K562 (cell line): ENCODE measurements around the gene PRKCB. TPM values are rescaled to one million over a fixed set of nuclear protein-coding genes. Genes with fewer than 3 reads are reported as not detected.

Source experiments
- ATF7 ChIP-seq: fragments of 450-650 bp; IDR thresholded peaks from 2 replicates; pipeline ENCODE4 v1.7.1; 2014; ENCODE audit warnings: mild to moderate bottlenecking, moderate library complexity
- CHD4 ChIP-seq: fragments of 200-600 bp; sonication (generic); IDR thresholded peaks from 3 replicates; pipeline ENCODE4 v1.6.1; 2012; ENCODE audit warnings: low read depth, mild to moderate bottlenecking, mixed read lengths, low read length, inconsistent platforms; ENCODE audit not compliant: insufficient read depth, insufficient replicate concordance, poor library complexity, severe bottlenecking
- HNRNPUL1 ChIP-seq: fragments of 200-400 bp; formaldehyde crosslinking; IDR thresholded peaks from 2 replicates; pipeline ENCODE4 v1.6.1; 2017; ENCODE audit warnings: low read length
- NCOA6 ChIP-seq: fragments of 450-650 bp; IDR thresholded peaks from 2 replicates; pipeline ENCODE4 v1.6.1; 2017; ENCODE audit warnings: mild to moderate bottlenecking
- NFIX ChIP-seq: fragments of 250-450 bp; sonication (Bioruptor Pico); IDR thresholded peaks from 2 replicates; pipeline ENCODE4 v1.4.0; 2020; ENCODE audit warnings: low read depth, mild to moderate bottlenecking, moderate library complexity
- NR1H2 ChIP-seq: sonication (generic); formaldehyde crosslinking; IDR thresholded peaks from 2 replicates; pipeline ENCODE4 v1.4.0; 2020; ENCODE audit warnings: mild to moderate bottlenecking, missing genetic modification reagents
- OTX1 ChIP-seq: fragments of 450-650 bp; formaldehyde crosslinking; IDR thresholded peaks from 2 replicates; pipeline ENCODE4 v1.4.0; 2022; ENCODE audit warnings: mild to moderate bottlenecking
- RBM39 ChIP-seq: fragments of 200-400 bp; formaldehyde crosslinking; optimal IDR thresholded peaks from 2 replicates; pipeline ENCODE3; 2018; ENCODE audit warnings: low read depth, low read length
- RFX7 ChIP-seq: fragments of 250-450 bp; sonication (Bioruptor Pico); IDR thresholded peaks from 2 replicates; pipeline ENCODE4 v1.5.1; 2021; ENCODE audit warnings: mild to moderate bottlenecking
- TFAP4 ChIP-seq: sonication (generic); formaldehyde crosslinking; IDR thresholded peaks from 2 replicates; pipeline ENCODE4 v1.8.0; 2022; ENCODE audit warnings: missing genetic modification reagents, mild to moderate bottlenecking, moderate library complexity, borderline replicate concordance
- ZNF239 ChIP-seq: fragments of 250-450 bp; sonication (Bioruptor Pico); IDR thresholded peaks from 2 replicates; pipeline ENCODE4 v1.4.0; 2020; ENCODE audit warnings: mild to moderate bottlenecking
- ZNF318 ChIP-seq, 2 experiments: fragments of 450-650 bp; IDR thresholded peaks; 2 replicates each; pipeline ENCODE4 v1.6.1; 2016; ENCODE audit warnings: mild to moderate bottlenecking in 2 of 2, borderline replicate concordance in 1 of 2, low read depth in 1 of 2, moderate library complexity in 1 of 2
- ZNF347 ChIP-seq: fragments of 450-650 bp; formaldehyde crosslinking; IDR thresholded peaks from 2 replicates; pipeline ENCODE4 v1.4.0; 2020; ENCODE audit warnings: low read depth, mild to moderate bottlenecking, moderate library complexity
- polyA plus RNA-seq, 8 experiments: library from polyadenylated mRNA; depleted of rRNA in 4 of 8; stranded (reverse) in 5 of 8; unstranded in 3 of 8; fragments of >200 nt; fragmentation: Nextera tagmentation in 2 of 8; fragmentation: Illumina TruSeq in 1 of 8; extraction: Ambion mirVana in 2 of 8; extraction: Trizol in 1 of 8; gene quantifications; 2 replicates each; pipeline versions ENCODE4 v1.2.1 to v1.2.3, GENCODE V29; 2011 to 2014; ENCODE audit warnings: inconsistent platforms in 1 of 8, missing spikeins in 1 of 8
- total RNA-seq, 7 experiments: library from RNA; depleted of rRNA in 6 of 7; stranded (reverse); fragments of >200 nt in 6 of 7; fragmentation: Illumina TruSeq in 2 of 7; extraction: Trizol in 2 of 7; gene quantifications; 2 replicates each; pipeline versions ENCODE4 v1.2.1 to v1.2.3, GENCODE V29; 2011 to 2021; ENCODE audit warnings: low replicate concordance in 1 of 7
- TF ChIP-seq, protein P1 (sequence below): fragments of 450-650 bp; IDR thresholded peaks from 2 replicates; pipeline ENCODE4 v1.6.1; 2018; ENCODE audit not compliant: partially characterized antibody

PRKCB gene
- total and polyA plus RNA-seq, 9 of the 15 experiments (the other 6 are each of a cell fraction or from before 2014, with no cell fraction given) = 49.9 to 276 (median 148) TPM

DNA sequence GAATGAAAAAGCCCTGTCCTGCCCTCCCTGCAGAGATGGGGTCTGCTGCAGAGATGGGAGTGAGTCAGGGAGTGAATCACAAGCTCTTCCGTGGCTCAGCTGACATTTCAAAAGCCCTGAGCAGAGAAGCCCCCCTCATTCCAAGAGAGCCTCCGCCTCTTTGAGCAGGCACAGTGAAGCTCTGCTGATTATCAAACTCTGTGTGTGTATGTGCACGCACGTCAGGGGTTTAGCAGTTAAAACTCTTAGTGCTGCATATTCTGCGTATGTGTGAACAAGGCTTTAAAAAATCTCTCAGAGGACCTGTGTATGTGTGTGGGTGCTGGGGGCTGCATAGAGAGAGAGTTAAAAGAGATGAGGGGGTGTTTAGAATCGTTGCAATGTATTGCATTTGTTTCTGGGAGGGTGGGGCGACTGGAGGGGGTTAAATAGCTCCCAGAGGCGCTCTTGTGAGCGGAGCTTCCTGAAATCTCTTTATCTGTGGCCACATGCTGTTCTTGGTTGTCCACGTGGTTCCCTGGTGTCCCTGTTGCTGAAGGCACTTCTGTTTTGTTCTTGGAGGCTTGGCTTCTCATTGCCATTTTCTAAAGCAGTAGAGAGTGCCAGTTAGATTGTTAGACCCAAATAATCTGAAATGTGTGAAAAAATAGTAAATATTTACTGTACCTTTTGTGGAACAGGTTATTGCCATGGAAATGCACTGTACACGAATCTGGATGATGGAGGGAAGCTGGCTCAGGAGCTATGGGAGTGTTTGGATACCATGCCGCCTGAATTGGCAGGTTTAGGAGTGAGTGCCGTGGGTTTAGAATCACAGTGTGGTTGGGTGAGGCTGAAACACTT is 116.6 kb downstream of the PRKCB start (continued):
- TF ChIP-seq ZNF318 (IDR thresholded peaks at IDR 0.05; ENCODE audit: borderline replicate concordance in 1 of 2, low read depth in 1 of 2) (peak in 1 of 2 experiments; percentile 43; a peak in 1 of 4 replicates), TFAP4 (peak; percentile 82; the same call in 1 of the 2 replicates), ZNF347 (CRISPR knock-in tag) (no peak), NR1H2 (CRISPR knock-in tag) (no peak), HNRNPUL1 (no peak), RFX7 (CRISPR knock-in tag) (no peak), NCOA6 (no peak), ZNF239 (CRISPR knock-in tag) (peak; percentile 54; the same call in 1 of the 2 replicates), OTX1 (CRISPR knock-in tag) (no peak), RBM39 (no peak), NFIX (no peak), CHD4 (no peak), ATF7 (peak; percentile 70)
- TF ChIP-seq, protein P1, sequence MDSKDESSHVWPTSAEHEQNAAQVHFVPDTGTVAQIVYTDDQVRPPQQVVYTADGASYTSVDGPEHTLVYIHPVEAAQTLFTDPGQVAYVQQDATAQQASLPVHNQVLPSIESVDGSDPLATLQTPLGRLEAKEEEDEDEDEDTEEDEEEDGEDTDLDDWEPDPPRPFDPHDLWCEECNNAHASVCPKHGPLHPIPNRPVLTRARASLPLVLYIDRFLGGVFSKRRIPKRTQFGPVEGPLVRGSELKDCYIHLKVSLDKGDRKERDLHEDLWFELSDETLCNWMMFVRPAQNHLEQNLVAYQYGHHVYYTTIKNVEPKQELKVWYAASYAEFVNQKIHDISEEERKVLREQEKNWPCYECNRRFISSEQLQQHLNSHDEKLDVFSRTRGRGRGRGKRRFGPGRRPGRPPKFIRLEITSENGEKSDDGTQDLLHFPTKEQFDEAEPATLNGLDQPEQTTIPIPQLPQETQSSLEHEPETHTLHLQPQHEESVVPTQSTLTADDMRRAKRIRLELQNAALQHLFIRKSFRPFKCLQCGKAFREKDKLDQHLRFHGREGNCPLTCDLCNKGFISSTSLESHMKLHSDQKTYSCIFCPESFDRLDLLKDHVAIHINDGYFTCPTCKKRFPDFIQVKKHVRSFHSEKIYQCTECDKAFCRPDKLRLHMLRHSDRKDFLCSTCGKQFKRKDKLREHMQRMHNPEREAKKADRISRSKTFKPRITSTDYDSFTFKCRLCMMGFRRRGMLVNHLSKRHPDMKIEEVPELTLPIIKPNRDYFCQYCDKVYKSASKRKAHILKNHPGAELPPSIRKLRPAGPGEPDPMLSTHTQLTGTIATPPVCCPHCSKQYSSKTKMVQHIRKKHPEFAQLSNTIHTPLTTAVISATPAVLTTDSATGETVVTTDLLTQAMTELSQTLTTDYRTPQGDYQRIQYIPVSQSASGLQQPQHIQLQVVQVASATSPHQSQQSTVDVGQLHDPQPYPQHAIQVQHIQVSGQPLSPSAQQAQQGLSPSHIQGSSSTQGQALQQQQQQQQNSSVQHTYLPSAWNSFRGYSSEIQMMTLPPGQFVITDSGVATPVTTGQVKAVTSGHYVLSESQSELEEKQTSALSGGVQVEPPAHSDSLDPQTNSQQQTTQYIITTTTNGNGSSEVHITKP = no peak
